NCI-H82 treated with DMSO at 0.1 percent for 48 hours (cell line): ENCODE measurements around the gene RAD54L.
"Not testable (repeated sequence)": the region's sequence is repeated elsewhere in the genome, so short reads cannot be mapped to it uniquely, and the experiment has no call there.

Source experiments
- DNase-seq: peaks from one replicate; lab custom pipeline; 2025; ENCODE audit not compliant: unreplicated experiment; lab: John Stamatoyannopoulos, UW

The RAD54L gene

GRCh38 chr1:46247436-46248121, at the start of gene RAD54L:
Gene RAD54L (plus strand): TSS chr1:46247763. CDS start chr1:46248406, 643 bp downstream.
- DNase-seq: peak; percentile 100

GRCh38 chr1:46197964-46198811, 49.4 kb upstream of the RAD54L start, which contains the start of gene POMGNT1:
Gene POMGNT1 (minus strand): TSS chr1:46198434. CDS start chr1:46197821, 613 bp downstream.
- DNase-seq: no peak

- no peak for DNase-seq
Observed at GRCh38 chr1:46199233-46199749, 48.3 kb upstream of the RAD54L start.

- DNase-seq: no peak
Observed at GRCh38 chr1:46203738-46204405, 43.7 kb upstream of the RAD54L start.

- no peak for DNase-seq
Observed at GRCh38 chr1:46204406-46204742, 43.2 kb upstream of the RAD54L start.

- DNase-seq: no peak
Observed at GRCh38 chr1:46205141-46205540, 42.4 kb upstream of the RAD54L start.

- no peak for DNase-seq
Observed at GRCh38 chr1:46205791-46206190, 41.8 kb upstream of the RAD54L start.

- no peak for DNase-seq
Observed at GRCh38 chr1:46206399-46206798, 41.2 kb upstream of the RAD54L start.

GRCh38 chr1:46210561-46210960, 37.0 kb upstream of the RAD54L start:
- no peak for DNase-seq

GRCh38 chr1:46211051-46211450, 36.5 kb upstream of the RAD54L start:
- DNase-seq: no peak

- DNase-seq: no peak
Observed at GRCh38 chr1:46215504-46215903, 32.1 kb upstream of the RAD54L start.

- DNase-seq: no peak
Observed at GRCh38 chr1:46218443-46218842, 29.1 kb upstream of the RAD54L start.

GRCh38 chr1:46219551-46220520, 27.7 kb upstream of the RAD54L start:
- DNase-seq: no peak

- no peak for DNase-seq
Observed at GRCh38 chr1:46220808-46221207, 26.8 kb upstream of the RAD54L start.

- DNase-seq: no peak
Observed at GRCh38 chr1:46221749-46222148, 25.8 kb upstream of the RAD54L start.

GRCh38 chr1:46223055-46223454, 24.5 kb upstream of the RAD54L start:
- DNase-seq: not testable (repeated sequence)

GRCh38 chr1:46223472-46223943, 24.1 kb upstream of the RAD54L start:
- peak; percentile 64 for DNase-seq

GRCh38 chr1:46224966-46225365, 22.6 kb upstream of the RAD54L start:
- no peak for DNase-seq

- DNase-seq: not testable (repeated sequence)
Observed at GRCh38 chr1:46231231-46231630, 16.3 kb upstream of the RAD54L start.

- no peak for DNase-seq
Observed at GRCh38 chr1:46236882-46237281, 10.7 kb upstream of the RAD54L start.
